K562 (cell line): Measurements from ENCODE around the gene APC2.

Experiments
- BHLHE40 ChIP-seq: IDR thresholded peaks from 2 replicates; pipeline ENCODE4 v1.6.1; 2011; ENCODE audit warnings: low read length, improper control_type of control experiment
- NCOA1 ChIP-seq: fragments of 450-650 bp; IDR thresholded peaks from 2 replicates; pipeline ENCODE4 v1.6.1; 2016; ENCODE audit warnings: low read depth
- TAF7 ChIP-seq: fragments of 450-650 bp; IDR thresholded peaks from 2 replicates; pipeline ENCODE4 v1.6.1; 2016; ENCODE audit warnings: missing genetic modification characterization, missing compliant biosample characterization
- U2AF2 ChIP-seq: fragments of 200-400 bp; formaldehyde crosslinking; optimal IDR thresholded peaks from 2 replicates; pipeline ENCODE3; 2017; ENCODE audit warnings: low read depth, mild to moderate bottlenecking, low read length
- ZZZ3 ChIP-seq: fragments of 450-650 bp; IDR thresholded peaks from 2 replicates; pipeline ENCODE4 v1.6.1; 2016; ENCODE audit warnings: antibody characterized with exemption, mild to moderate bottlenecking, moderate library complexity
- TF ChIP-seq, protein P1 (sequence below): sonication (generic); formaldehyde crosslinking; IDR thresholded peaks from 2 replicates; pipeline ENCODE4 v1.8.0; 2023; ENCODE audit warnings: mild to moderate bottlenecking, missing genetic modification reagents
- TF ChIP-seq, protein P2 (sequence below): fragments of 450-650 bp; IDR thresholded peaks from 2 replicates; pipeline ENCODE4 v1.6.1; 2014; ENCODE audit warnings: low read depth, mild to moderate bottlenecking, moderate library complexity, borderline replicate concordance
- TF ChIP-seq, protein P3 (sequence below), 3 experiments: IDR thresholded peaks in 2 of 3; conservative IDR thresholded peaks in 1 of 3; 2 replicates each; pipeline ENCODE4 v1.5.1; 2011 to 2012; ENCODE audit warnings: low read length in 3 of 3, mild to moderate bottlenecking in 3 of 3, control low read depth in 2 of 3, improper control_type of control experiment in 1 of 3, inconsistent platforms in 1 of 3, low read depth in 1 of 3, mixed read lengths in 1 of 3, moderate library complexity in 1 of 3; ENCODE audit not compliant: insufficient read depth in 2 of 3
- TF ChIP-seq, protein P4 (sequence below): sonication (generic); formaldehyde crosslinking; IDR thresholded peaks from 2 replicates; pipeline ENCODE4 v1.8.0; 2023; ENCODE audit warnings: missing genetic modification reagents, mild to moderate bottlenecking, borderline replicate concordance

DNA sequence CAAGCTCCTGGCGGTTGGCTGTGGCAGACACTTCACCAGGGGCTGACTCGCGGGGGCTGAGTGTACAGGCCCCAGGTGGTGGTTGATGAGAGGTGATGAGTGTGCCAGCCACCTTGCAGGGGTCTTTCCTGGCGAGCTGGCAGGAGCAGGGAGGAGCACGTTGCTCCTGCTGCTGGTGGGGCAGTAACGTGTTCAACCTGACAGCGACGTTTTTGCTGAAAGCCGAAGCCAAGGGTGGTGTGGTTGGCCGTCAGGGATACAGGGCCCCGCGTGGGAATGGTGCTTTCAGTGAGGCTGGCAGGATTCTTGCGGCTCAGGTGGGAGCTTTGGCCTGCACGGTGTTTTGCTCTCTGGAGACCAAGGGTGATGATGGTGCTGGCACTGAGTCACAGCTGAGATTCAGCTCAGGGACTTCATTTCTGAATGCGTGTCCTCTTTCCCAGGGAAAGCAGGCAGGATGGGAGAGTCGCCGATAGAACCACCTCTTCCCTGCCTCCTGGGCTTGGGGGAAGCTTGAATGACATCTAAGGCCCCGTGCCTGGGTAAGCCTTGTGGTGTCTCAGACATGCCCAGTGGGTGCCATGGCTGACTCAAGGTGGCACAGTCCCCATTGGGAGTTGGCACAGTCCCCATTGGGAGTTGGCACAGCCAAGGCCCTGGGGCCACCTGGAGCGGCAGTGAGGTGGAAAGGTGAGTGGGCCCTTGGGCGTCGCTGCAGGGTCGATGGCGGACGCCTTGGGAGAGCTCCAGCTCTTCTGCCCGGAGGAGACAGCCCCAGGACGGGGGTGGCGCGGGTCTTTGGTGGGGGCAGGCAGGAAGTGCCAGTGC, 33.7 kb upstream of the APC2 start:
- TF ChIP-seq, protein P1, sequence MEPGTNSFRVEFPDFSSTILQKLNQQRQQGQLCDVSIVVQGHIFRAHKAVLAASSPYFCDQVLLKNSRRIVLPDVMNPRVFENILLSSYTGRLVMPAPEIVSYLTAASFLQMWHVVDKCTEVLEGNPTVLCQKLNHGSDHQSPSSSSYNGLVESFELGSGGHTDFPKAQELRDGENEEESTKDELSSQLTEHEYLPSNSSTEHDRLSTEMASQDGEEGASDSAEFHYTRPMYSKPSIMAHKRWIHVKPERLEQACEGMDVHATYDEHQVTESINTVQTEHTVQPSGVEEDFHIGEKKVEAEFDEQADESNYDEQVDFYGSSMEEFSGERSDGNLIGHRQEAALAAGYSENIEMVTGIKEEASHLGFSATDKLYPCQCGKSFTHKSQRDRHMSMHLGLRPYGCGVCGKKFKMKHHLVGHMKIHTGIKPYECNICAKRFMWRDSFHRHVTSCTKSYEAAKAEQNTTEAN (CRISPR knock-in tag): no peak
- TF ChIP-seq BHLHE40 (no peak), ZZZ3 (no peak), TAF7 (no peak), NCOA1 (no peak), U2AF2 (no peak)
- TF ChIP-seq, protein P2, sequence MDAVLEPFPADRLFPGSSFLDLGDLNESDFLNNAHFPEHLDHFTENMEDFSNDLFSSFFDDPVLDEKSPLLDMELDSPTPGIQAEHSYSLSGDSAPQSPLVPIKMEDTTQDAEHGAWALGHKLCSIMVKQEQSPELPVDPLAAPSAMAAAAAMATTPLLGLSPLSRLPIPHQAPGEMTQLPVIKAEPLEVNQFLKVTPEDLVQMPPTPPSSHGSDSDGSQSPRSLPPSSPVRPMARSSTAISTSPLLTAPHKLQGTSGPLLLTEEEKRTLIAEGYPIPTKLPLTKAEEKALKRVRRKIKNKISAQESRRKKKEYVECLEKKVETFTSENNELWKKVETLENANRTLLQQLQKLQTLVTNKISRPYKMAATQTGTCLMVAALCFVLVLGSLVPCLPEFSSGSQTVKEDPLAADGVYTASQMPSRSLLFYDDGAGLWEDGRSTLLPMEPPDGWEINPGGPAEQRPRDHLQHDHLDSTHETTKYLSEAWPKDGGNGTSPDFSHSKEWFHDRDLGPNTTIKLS: no peak
- TF ChIP-seq, protein P3, sequence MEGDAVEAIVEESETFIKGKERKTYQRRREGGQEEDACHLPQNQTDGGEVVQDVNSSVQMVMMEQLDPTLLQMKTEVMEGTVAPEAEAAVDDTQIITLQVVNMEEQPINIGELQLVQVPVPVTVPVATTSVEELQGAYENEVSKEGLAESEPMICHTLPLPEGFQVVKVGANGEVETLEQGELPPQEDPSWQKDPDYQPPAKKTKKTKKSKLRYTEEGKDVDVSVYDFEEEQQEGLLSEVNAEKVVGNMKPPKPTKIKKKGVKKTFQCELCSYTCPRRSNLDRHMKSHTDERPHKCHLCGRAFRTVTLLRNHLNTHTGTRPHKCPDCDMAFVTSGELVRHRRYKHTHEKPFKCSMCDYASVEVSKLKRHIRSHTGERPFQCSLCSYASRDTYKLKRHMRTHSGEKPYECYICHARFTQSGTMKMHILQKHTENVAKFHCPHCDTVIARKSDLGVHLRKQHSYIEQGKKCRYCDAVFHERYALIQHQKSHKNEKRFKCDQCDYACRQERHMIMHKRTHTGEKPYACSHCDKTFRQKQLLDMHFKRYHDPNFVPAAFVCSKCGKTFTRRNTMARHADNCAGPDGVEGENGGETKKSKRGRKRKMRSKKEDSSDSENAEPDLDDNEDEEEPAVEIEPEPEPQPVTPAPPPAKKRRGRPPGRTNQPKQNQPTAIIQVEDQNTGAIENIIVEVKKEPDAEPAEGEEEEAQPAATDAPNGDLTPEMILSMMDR (IDR thresholded peaks at IDR 0.05 in 2 of 3, conservative IDR thresholded peaks at IDR 0.05 in 1 of 3; ENCODE audit: insufficient read depth in 2 of 3, low read depth in 1 of 3, low read length in 3 of 3): no peak
- TF ChIP-seq, protein P4, sequence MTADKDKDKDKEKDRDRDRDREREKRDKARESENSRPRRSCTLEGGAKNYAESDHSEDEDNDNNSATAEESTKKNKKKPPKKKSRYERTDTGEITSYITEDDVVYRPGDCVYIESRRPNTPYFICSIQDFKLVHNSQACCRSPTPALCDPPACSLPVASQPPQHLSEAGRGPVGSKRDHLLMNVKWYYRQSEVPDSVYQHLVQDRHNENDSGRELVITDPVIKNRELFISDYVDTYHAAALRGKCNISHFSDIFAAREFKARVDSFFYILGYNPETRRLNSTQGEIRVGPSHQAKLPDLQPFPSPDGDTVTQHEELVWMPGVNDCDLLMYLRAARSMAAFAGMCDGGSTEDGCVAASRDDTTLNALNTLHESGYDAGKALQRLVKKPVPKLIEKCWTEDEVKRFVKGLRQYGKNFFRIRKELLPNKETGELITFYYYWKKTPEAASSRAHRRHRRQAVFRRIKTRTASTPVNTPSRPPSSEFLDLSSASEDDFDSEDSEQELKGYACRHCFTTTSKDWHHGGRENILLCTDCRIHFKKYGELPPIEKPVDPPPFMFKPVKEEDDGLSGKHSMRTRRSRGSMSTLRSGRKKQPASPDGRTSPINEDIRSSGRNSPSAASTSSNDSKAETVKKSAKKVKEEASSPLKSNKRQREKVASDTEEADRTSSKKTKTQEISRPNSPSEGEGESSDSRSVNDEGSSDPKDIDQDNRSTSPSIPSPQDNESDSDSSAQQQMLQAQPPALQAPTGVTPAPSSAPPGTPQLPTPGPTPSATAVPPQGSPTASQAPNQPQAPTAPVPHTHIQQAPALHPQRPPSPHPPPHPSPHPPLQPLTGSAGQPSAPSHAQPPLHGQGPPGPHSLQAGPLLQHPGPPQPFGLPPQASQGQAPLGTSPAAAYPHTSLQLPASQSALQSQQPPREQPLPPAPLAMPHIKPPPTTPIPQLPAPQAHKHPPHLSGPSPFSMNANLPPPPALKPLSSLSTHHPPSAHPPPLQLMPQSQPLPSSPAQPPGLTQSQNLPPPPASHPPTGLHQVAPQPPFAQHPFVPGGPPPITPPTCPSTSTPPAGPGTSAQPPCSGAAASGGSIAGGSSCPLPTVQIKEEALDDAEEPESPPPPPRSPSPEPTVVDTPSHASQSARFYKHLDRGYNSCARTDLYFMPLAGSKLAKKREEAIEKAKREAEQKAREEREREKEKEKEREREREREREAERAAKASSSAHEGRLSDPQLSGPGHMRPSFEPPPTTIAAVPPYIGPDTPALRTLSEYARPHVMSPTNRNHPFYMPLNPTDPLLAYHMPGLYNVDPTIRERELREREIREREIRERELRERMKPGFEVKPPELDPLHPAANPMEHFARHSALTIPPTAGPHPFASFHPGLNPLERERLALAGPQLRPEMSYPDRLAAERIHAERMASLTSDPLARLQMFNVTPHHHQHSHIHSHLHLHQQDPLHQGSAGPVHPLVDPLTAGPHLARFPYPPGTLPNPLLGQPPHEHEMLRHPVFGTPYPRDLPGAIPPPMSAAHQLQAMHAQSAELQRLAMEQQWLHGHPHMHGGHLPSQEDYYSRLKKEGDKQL (CRISPR knock-in tag): no peak
